Stimulated activated CD4-positive, alpha-beta T cell treated with anti-CD3 and anti-CD28 coated beads, Interleukin-15, amount 100 ng/mL, for 24 hours (primary cell): Measurements from ENCODE around the gene IL4R.
"Not testable (repeated sequence)": the region's sequence is repeated elsewhere in the genome, so short reads cannot be mapped to it uniquely, and the experiment has no call there.

Source experiments
- DNase-seq: peaks from one replicate; pipeline ENCODE4 v3.0.0-alpha.2; 2020

IL4R gene

DNA sequence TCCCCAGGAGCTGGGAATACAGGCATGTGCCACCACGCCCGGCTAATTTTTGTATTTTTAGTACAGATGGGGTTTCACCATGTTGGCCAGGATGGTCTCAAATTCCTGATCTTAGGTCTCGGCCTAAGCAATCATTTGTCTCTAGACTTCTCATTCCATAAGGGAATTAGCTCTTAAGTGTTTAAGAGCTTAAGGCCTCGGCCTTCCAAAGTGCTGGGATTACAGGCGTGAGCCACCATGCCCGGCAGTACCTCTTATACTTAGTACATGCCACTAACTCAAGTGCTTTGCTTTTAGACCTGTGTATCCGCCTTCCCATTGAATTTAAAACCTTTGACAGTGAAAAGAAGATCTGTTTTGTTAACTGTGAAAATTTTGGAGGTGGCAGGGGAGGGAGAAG lies 71.6 kb downstream of the IL4R start:
- no peak for DNase-seq

DNA sequence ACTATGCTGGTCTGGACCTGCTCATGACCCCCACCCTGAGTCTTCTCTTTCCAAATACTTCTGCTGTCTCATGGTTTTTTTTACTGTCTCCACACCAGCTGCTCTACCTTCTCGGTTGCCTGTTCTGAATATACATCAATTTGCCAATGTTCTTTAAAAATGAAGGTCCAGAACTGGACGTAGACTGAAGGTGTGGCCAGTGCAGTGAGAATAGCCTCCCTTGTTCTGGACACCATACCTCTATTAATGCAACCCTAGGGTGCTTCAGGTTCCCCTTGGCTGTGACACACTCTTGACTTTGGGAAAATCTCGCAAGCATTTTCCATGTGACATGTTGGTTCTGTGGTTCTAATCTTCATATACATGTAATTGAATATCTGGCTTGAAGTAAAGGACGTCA lies 72.9 kb downstream of the IL4R start:
- no peak for DNase-seq

DNA sequence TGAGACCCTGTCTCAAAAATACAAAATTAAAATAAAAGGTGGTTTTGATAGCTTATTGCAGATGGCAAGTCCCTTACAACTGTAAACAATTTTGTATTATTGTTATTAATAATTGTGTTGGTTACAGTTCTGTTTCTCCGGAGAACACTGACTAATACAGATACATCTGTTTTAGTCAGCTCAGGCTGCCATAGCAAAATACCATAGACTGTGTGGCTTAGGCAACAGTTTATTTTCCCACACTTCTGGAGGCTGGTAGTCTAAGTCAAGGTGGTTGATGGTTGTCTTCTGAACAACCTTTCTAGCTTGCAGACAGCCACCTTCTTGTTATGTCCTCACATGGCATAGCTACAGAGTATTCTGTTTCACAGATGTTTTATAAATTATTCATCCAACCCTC lies 74.0 kb downstream of the IL4R start:
- DNase-seq = no peak

DNA sequence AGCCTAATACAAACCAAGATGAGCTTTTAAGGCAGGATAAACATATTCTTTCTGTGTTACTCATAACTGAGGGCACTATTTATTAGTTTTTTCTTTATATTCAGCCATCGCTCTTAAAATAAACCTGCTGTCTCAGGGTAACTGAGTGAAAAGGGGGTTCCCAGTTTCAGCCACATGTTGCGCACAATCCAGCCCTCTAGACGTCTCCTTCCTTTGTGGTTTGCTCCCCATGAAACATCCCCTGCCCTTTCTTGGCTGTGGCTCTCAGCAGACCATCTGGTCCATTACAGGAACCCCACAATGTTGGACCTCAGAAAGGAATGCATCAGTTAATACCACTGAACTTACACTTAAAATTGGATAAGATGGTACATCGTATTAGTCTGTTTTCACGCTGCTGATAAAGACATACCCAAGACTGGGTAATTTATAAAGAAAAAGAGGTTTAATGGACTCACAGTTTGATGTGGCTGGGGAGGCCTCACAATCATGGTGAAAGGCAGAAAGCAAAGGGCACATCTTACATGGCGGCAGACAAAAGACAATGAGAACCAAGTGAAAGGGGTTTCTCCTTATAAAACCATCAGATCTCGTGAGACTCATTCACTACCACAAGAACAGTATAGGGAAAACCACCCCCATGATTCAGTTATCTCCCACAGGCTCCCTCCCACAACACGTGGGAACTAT lies 75.6 kb downstream of the IL4R start:
- DNase-seq = no peak

DNA sequence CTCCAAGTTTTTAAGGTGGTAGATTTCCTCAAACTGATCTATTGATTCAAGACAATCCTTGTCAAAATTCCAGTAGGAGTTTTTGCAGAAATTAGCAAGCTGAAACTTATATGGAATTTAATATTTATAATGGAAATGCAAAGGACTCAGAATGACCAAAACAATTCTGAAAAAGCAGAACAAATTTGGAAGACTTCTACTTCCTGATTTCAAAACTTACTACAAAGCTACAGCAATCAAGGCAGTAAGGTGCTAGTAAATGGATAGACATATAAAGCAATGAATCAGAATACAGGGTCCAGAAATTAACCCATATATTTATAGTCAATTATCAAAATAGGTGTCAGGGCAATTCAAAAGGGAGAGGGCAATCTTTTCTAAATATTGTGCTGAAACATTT lies 76.4 kb downstream of the IL4R start:
- DNase-seq = no peak

DNA sequence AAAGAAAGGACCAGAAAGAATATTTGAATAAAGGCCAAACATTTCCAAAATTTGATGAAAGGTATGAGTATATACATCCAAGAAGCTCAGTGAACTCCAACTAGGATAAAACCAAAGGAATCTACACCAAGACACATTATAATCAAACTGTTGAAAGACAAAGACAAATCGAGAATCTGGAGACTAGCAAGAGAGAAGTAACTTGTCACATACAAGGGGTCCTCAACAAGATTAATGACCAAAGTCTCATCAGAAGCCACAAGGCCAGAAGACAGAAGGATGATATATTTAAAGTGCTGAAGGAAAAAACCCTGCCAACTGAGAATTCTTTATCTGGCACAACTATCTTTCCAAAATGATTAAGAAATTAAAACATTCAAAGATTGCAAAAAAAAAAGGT lies 78.9 kb downstream of the IL4R start:
- no peak for DNase-seq

DNA sequence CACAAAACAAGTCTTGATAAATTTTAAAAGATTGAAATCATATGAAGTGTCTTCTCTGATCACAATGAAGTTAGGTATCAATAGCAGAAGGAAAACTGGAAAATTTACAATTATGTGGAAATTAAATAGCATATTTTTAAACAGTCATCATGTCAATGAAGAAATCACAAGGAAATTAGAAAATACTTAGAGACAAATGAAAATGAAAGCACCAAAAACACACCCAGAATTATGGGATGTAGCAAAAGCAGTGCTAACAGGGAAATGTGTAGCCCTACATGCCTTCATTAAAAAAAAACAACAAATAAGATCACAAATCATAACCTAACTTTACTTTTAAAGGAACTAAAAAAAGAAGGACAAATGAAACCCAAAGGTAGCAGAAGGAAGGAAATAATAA lies 80.7 kb downstream of the IL4R start:
- DNase-seq = no peak

DNA sequence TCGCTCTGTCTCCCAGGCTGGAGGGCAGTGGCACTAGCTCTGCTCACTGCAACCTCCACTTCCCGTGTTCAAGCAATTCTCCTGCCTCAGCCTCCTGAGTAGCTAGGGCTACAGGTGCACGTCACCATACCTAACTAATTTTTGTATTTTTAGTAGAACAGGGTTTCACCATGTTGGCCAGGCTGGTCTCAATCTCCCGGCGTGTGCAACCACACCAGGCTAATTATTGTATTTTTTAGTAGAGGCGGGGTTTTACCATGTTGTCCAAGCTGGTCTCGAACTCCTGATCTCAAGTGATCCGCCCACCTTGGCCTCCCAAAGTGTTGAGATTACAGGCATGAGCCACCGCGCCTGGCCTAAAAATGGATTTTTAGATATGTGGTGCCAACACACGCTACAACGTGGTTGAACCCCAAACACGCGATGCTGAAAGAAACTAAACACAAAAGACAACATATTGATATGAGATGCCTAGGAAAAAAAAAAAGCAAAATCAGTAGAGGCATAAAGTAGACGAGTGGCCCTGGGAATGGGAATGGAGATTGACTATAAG lies 84.6 kb downstream of the IL4R start:
- DNase-seq = not testable (repeated sequence)

DNA sequence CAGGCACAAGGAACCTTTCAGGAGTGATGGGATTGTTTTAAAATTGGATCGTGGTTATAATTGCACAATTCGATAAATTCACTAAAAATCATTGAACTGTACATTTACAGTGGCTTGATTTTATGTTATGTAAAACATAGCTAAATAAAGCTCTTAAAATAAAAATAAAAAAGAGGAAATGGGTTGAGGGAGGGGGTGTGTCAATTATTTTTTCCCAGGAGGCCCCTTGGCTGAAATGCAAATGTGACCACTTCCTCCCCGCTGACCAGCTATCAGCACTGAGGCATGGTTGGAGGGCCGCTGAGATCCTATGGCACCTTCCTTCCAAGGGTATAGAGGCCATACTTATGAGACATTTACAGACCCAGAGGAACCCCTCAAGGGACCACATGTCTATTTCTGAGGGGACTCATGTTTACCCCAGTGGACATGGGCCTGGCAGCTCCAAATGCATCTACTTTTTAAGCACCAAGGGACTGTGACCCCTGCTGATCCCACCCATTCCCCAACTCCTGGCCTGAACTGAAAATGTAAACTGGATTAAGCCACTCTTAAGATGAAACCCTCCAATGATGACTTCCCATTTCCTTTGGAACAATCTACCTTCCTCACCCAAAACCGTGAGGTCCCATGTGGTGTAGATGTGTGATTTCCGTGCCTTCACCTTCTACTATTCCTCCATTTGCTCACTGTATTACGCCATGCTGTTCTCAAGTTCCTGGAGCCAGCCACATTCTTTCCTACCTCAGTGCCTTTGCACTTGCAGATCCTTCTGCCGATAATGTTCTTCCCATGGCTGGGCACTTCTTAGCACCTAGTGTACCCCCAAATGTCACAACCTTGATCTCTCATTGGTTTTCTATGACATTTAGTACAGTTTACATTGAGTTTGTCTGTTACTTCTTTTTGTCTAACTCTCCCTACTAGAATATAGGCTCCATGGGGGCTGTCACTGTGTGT lies 85.4 kb downstream of the IL4R start:
- no peak for DNase-seq

DNA sequence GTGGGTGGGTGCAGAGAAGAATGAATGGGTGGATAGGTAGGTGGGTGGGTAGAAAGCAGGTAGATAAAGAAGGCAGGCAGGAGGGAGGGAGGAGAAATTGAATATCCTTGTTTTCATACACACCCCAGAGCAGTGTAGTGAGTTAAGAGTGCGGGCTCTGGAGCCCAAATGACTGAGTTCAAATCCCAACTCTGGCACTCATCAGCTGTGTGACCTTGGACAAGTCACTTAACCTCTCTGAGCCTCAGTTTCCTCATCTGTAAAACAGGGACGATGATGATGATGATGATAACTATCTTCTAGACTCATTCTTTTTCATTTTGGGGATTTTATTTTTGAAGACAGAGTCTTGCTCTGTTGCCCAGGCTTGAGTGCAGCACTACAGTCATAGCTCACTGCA lies 86.2 kb downstream of the IL4R start:
- DNase-seq = no peak

DNA sequence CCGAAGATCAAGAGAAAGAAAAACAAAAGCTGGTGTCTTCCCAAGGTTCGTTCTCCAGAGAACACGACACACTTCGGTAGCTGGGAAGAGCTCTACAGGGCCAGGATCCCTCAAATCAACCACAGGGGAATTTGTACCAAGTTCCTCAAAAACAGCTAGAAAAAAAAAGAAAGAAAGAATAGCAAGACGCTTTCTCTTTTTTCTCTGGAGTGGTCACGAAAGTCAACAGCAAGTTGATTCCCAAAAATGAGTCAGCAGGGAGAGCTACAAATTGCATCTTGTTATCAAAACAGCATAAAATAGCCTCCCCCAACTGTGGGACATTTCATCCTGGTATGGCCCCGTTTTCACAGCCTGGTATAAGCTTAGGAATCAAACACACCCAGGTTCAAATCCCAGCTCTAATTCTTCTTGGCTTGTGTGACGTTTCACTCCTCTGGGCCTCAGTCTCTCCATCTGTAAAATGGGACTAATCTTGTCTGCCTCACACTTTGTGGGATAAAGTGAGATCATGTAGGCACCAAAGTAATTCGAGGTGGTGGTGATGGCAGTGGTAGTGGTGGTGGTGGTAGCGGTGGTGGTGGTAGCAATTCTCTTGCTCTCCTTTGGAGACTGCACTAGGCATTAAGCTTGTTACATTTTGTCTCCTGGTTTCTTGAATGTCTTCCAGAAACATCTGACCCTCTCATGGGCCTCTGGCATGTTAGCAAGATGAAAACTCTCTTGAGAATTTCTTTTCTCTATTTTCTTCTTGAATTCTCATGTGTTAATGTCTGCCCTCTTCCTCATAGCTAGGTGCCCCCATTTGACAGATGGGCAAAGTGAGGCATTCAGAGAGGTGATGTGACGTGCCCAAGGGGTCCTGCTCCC lies 87.2 kb downstream of the IL4R start:
- DNase-seq = no peak

DNA sequence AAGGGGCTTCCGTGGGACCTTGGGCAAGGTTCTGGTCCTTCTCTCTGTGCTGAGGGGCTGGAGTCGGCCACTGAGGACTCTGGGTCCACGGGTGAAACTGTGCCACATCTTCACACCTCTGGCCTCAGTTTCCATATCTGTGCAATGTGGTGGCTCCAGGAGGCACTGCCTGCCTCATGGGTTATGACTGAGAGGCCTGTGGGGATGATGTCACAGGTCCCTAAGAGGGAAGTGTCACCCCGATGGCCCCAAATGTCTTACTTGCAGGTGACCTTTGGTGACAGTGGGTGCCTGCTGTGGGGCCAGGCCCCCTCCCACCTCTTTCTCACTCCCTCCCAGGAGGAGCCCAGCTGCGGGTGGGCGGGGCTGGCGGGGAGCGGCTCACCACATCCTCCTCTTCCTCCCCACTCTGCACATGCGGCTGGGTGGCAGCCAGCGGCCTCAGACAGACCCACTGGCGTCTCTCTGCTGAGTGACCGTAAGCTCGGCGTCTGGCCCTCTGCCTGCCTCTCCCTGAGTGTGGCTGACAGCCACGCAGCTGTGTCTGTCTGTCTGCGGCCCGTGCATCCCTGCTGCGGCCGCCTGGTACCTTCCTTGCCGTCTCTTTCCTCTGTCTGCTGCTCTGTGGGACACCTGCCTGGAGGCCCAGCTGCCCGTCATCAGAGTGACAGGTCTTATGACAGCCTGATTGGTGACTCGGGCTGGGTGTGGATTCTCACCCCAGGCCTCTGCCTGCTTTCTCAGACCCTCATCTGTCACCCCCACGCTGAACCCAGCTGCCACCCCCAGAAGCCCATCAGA lies 88.2 kb downstream of the IL4R start, which contains the start of gene IL21R:
IL21R (plus strand) TSS at position 407 of the 801 bp plus-strand sequence. CDS start 27,898 bp downstream, outside the sequence.
- peak; percentile 92 for DNase-seq

DNA sequence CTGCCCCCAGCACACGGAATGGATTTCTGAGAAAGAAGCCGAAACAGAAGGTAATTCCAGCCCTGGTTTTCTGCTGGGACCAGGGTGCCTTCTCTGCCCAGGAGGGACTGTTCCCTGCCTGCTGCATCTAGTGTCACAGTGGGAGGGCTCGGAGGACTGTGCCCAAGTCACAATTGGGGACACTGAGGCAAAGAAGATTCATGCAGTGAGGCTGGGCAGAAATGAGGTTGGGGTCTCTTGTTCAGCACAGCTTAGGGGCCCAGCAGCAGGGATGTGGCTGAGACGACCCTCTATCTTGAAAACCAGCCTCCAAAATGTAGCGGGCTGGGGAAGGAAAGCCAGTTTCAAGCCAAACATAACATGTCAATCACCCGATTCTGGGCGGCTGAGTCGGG lies 88.8 kb downstream of the IL4R start:
- no peak for DNase-seq

DNA sequence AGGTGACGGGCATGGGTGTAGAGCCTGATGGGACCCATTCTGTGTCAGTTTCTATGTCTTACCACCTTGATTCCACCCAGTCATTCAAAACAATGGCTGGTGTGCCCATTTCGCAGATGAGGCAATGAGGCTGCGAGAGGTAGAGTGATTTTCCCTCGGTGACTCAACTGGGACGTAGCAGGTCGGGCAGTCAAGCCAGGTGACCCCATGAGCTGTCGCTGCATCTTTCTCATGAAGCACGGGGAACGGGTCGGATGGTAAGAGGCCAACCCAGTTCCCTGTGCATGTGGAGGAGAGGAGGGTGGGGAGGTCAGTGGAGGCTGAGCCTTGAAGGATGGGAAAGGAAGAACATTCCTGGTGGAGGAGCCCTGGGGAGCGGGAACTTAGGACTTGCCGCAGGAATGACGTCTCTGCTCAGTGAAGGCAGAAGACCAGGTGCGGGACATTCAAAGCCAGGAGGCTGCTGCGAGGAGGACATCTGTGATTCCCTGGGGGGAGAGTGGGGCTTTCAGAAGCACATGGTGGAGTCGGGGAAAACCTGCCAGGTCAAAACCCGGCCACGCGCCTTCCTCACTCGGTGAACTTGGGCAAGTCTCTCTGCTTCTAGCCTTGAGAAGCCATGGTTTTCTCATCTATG lies 89.3 kb downstream of the IL4R start:
- DNase-seq = peak; percentile 69

DNA sequence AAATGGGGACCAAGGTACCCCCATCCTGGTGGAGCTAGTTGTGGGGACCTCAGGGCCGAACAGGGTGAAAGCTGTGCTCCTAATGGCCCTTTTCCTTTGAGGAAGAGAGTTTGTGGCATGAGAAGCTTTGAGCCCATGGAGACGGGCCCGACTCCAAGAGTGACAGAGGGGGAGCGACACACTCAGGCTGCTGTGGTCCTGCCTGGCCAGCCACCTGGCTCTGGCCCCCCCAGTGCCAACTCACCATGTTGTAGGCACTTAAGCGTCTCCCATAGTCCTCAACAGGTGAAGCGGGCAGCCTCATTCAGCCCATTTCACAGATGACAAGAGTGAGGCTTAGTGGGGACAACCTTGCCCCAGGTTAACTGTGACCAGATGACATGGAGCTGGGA lies 89.8 kb downstream of the IL4R start:
- peak; percentile 35 for DNase-seq

DNA sequence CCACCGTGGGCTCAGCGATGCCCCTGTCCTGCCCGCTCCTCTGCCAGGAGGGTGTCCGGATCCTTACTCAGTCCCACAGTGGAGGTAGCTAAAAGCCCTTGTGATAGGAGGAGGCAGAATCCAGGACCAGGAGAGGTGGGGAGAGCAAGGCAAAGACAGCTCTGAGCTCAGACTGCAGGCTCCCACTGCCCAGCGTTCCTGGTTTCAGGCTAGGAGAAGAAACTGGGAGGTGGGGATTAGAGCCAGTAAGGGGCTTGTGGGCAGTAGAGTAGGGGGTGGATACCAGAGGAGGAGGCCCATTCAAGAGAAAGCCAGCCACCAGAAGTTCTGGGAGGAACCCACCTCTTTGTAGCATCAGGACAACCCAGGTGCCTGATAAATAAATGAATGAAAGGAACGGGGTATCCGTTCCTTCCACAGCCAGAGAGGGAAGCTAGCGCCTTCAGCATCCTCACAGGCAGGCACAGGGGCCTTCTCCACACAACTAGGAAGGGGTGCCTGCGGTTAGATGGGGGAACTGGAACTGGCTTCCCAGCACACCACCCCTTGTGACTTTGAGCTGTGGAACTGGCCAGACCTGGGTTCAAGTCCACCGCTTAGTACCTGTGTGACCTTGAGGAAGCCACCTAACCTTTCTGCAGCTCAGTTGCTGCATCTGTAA lies 90.5 kb downstream of the IL4R start:
- DNase-seq = peak; percentile 63

DNA sequence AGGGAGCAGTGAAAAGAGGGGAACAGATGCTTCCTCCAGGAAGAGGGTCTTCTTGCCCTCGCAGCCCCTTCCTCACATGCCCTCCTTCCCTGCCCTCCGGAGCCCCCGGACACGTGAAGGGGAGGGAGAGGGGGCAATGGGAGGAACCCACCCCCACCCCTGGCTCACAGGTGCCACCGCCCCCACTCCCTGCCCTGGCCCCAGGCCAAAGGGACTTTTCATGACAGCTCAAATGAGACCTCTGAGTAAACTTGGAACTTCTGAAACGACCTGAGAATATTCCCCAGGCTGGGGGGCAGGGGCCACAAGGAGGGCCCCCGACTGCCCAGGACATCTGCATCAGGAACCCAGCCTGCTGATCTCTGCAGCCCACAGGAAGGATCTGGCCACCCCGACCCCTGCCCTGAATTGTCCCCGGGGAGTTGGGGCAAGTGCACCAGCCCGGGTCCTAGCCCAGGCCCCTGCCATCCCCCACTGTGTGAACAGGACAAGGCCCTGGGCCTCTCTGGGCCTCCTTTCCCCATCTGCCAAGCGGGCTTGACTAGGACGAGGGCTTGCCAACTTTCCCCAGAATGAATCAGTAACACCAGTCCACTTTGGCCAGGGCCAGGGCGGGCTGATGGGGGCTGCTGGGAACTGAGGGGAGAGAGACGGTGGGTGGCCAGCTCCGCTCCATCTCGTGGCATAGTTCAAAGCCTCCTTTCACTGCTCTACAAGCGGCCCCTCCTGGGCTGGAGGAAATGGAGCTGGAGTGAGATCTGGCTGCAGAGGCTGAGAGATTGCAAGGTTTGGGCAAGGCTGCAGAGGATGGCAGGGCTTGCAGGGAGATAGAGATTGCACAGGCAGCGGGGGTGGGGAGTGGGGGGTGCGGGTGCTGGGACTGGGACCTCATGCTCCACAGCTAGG lies 92.0 kb downstream of the IL4R start:
- DNase-seq = peak; percentile 88

DNA sequence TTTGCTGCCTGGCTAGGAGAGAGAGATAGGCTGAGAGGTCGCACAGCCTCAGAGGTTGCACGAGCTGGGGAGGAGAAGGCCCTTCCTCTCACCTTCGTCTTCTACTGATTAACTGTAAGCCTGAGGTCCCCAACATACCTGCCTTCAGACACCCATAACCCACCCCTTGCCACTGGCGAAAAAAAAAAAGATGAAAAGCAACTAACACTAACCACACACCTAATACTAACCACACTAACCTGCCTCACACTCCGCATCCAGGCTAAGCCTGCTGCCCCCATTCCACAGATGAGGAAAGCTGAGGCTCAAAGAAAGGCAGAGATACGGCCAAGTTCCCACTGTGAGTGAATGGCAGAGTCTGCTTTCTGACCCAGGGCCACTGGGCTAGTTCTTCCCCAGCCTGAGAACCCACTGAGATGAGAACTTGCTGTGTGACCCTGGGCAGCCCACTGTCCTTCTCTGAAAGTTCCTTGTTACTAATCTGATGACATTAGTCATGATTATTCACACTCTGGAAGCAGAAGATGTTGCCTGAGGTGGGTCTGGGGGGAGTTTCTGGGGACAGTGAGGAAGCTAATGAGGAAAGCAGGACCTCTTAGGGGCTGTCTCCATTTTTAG lies 92.8 kb downstream of the IL4R start:
- DNase-seq = peak; percentile 51

DNA sequence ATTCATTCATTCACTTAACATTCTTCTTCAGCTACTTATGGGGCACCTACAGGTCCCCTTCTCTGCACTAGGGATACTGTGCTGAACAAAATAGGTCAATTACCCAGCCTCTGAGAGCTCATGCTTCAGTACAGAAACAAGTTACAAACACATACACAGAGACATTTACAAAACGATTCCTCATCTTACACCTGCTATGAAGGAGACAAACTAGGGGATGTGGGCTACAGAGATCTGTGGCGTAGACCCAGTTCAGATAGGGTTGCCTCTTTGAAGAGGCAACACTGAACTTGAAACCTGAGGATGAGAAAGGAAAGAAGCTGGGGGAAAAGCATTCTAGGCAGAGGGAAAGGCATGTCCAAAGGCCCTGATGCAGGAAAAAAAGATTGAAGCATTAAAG lies 93.4 kb downstream of the IL4R start:
- DNase-seq = no peak
